Duodenal mucosa (tissue), 2 donors: ENCODE measurements around the gene PRLH.

Experiments
- H3K27ac ChIP-seq: one replicate; pipeline ENCODE4 v1.7.0; 2013; ENCODE audit warnings: low read depth, low read length
- H3K27me3 ChIP-seq, 2 donors: one replicate each; pipeline ENCODE4 v1.7.0; 2013; ENCODE audit warnings: low read length in 2 of 2, control low read depth in 1 of 2; ENCODE audit not compliant: insufficient read depth in 2 of 2, control insufficient read depth in 1 of 2
- H3K36me3 ChIP-seq, 2 donors: one replicate each; pipeline ENCODE4 v1.7.0; 2013; ENCODE audit warnings: low read length in 2 of 2, control low read depth in 1 of 2; ENCODE audit not compliant: insufficient read depth in 2 of 2, control insufficient read depth in 1 of 2
- H3K4me1 ChIP-seq, 2 donors: one replicate each; pipeline ENCODE4 v1.7.0; 2013; ENCODE audit warnings: low read length in 2 of 2, control low read depth in 1 of 2; ENCODE audit not compliant: insufficient read depth in 2 of 2, control insufficient read depth in 1 of 2
- H3K4me3 ChIP-seq, 2 donors: one replicate each; pipeline ENCODE4 v1.7.0; 2013; ENCODE audit warnings: low read length in 2 of 2, low read depth in 1 of 2
- H3K9ac ChIP-seq, 2 donors: one replicate each; pipeline ENCODE4 v1.7.0; 2013; ENCODE audit warnings: low read length in 2 of 2, low read depth in 1 of 2
- H3K9me3 ChIP-seq, 2 donors: one replicate each; pipeline ENCODE4 v1.7.0; 2013; ENCODE audit warnings: low read length in 2 of 2, control low read depth in 1 of 2; ENCODE audit not compliant: control insufficient read depth in 1 of 2

Gene PRLH

GRCh38 chr2:237549643-237550415, 16.5 kb upstream of the PRLH start:
- no peak overlapping the region for H3K27ac ChIP-seq
- H3K9me3 ChIP-seq = no peaks in the 10 kb centered on the region
- peaks cover 13% of the 10 kb centered on the region in 2 donors for H3K4me1 ChIP-seq
- H3K9ac ChIP-seq = no peak overlapping the region
- H3K27me3 ChIP-seq = no peaks in the 10 kb centered on the region
- H3K4me3 ChIP-seq = no peak overlapping the region
- peaks cover 0 to 5% of the 10 kb centered on the region in 2 donors for H3K36me3 ChIP-seq

GRCh38 chr2:237551071-237551574, 15.3 kb upstream of the PRLH start:
- Histone ChIP-seq H3K4me3 (no peak overlapping the region), H3K9me3 (peaks cover 6% of the 10 kb centered on the region in 2 donors), H3K27ac (no peak overlapping the region), H3K36me3 (peaks cover 2 to 5% of the 10 kb centered on the region in 2 donors), H3K4me1 (peaks cover 13% of the 10 kb centered on the region in 2 donors), H3K27me3 (no peaks in the 10 kb centered on the region), H3K9ac (no peak overlapping the region)

GRCh38 chr2:237552908-237553307, 13.5 kb upstream of the PRLH start:
- no peaks in the 10 kb centered on the region for H3K27me3 ChIP-seq
- no peak overlapping the region for H3K4me3 ChIP-seq
- no peak overlapping the region for H3K27ac ChIP-seq
- peaks cover 6% of the 10 kb centered on the region in 2 donors for H3K9me3 ChIP-seq
- H3K9ac ChIP-seq = no peak overlapping the region
- H3K36me3 ChIP-seq = peaks cover 2 to 5% of the 10 kb centered on the region in 2 donors
- H3K4me1 ChIP-seq = peaks cover 5 to 10% of the 10 kb centered on the region in 2 donors

GRCh38 chr2:237553948-237554347, 12.4 kb upstream of the PRLH start:
- Histone ChIP-seq H3K4me1 (peaks cover 0 to 7% of the 10 kb centered on the region in 2 donors), H3K36me3 (peaks cover 2 to 5% of the 10 kb centered on the region in 2 donors), H3K27ac (no peak overlapping the region), H3K4me3 (no peak overlapping the region), H3K27me3 (no peaks in the 10 kb centered on the region), H3K9me3 (peaks cover 6% of the 10 kb centered on the region in 2 donors), H3K9ac (no peak overlapping the region)

- peaks cover 2 to 5% of the 10 kb centered on the region in 2 donors for H3K36me3 ChIP-seq
- H3K9ac ChIP-seq = no peak overlapping the region
- H3K4me3 ChIP-seq = no peak overlapping the region
- peaks cover 0 to 7% of the 10 kb centered on the region in 2 donors for H3K4me1 ChIP-seq
- H3K27ac ChIP-seq = no peak overlapping the region
- H3K27me3 ChIP-seq = no peaks in the 10 kb centered on the region
- peaks cover 6% of the 10 kb centered on the region in 2 donors for H3K9me3 ChIP-seq
Measured at GRCh38 chr2:237555560-237555959, 10.8 kb upstream of the PRLH start.

GRCh38 chr2:237556773-237557632, 9.4 kb upstream of the PRLH start:
- peaks cover 2 to 5% of the 10 kb centered on the region in 2 donors for H3K36me3 ChIP-seq
- no peak overlapping the region for H3K27ac ChIP-seq
- H3K9ac ChIP-seq = no peak overlapping the region
- no peaks in the 10 kb centered on the region for H3K4me1 ChIP-seq
- no peak overlapping the region for H3K4me3 ChIP-seq
- H3K27me3 ChIP-seq = no peaks in the 10 kb centered on the region
- H3K9me3 ChIP-seq = peaks cover 6% of the 10 kb centered on the region in 2 donors

- Histone ChIP-seq H3K27ac (no peak overlapping the region), H3K9me3 (peaks cover 6% of the 10 kb centered on the region in 2 donors), H3K27me3 (no peaks in the 10 kb centered on the region), H3K36me3 (peaks cover 2 to 5% of the 10 kb centered on the region in 2 donors), H3K4me1 (no peaks in the 10 kb centered on the region), H3K4me3 (no peak overlapping the region), H3K9ac (no peak overlapping the region)
Measured at GRCh38 chr2:237557633-237558015, 8.8 kb upstream of the PRLH start.

GRCh38 chr2:237558961-237559641, 7.3 kb upstream of the PRLH start:
- Histone ChIP-seq H3K4me1 (no peaks in the 10 kb centered on the region), H3K9me3 (peaks cover 6% of the 10 kb centered on the region in 2 donors), H3K27me3 (peaks cover 2 to 3% of the 10 kb centered on the region in 2 donors), H3K27ac (no peak overlapping the region), H3K36me3 (peaks cover 0 to 2% of the 10 kb centered on the region in 2 donors), H3K9ac (no peak overlapping the region), H3K4me3 (no peak overlapping the region)

- Histone ChIP-seq H3K4me1 (no peaks in the 10 kb centered on the region), H3K9me3 (no peaks in the 10 kb centered on the region), H3K27me3 (peaks cover 8 to 11% of the 10 kb centered on the region in 2 donors), H3K9ac (no peak overlapping the region), H3K27ac (no peak overlapping the region), H3K4me3 (no peak overlapping the region), H3K36me3 (no peaks in the 10 kb centered on the region)
Measured at GRCh38 chr2:237561221-237561620, 5.2 kb upstream of the PRLH start.
